ENCODE data around the gene MUCL3.

The MUCL3 gene

DNA sequence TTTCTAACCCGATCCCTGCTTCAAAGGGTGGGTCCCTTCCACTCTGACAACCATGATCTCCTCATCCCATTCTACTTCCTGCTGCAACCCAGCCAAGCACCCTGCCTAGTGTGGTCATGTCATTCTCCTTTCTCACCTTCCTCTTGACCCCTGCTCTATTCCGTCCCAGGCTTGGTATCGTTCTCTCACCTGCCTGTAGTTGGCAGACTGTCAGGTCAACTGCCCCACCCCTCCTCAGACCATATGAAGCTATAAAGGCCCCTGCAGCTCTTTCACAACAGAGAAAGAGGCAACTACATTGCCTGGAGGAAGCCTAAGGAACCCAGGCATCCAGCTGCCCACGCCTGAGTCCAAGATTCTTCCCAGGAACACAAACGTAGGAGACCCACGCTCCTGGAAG lies 42.7 kb downstream of the MUCL3 start, which contains the start of gene MUC21:
Gene MUC21, plus strand, starts transcription at position 280 of the 400 bp plus-strand sequence. CDS start 241 bp downstream, outside the sequence.
- no peaks in the 10 kb centered on the region for H3K27me3 ChIP-seq (ENCODE audit: insufficient read depth, poor library complexity, severe bottlenecking)
- no peak for TF ChIP-seq POLR2AphosphoS5 (IDR thresholded peaks at IDR 0.05; ENCODE audit: low read depth)
- TF ChIP-seq SPI1 (IDR thresholded peaks at IDR 0.05; ENCODE audit: borderline replicate concordance, low read depth): no peak
- TF ChIP-seq, protein P1, sequence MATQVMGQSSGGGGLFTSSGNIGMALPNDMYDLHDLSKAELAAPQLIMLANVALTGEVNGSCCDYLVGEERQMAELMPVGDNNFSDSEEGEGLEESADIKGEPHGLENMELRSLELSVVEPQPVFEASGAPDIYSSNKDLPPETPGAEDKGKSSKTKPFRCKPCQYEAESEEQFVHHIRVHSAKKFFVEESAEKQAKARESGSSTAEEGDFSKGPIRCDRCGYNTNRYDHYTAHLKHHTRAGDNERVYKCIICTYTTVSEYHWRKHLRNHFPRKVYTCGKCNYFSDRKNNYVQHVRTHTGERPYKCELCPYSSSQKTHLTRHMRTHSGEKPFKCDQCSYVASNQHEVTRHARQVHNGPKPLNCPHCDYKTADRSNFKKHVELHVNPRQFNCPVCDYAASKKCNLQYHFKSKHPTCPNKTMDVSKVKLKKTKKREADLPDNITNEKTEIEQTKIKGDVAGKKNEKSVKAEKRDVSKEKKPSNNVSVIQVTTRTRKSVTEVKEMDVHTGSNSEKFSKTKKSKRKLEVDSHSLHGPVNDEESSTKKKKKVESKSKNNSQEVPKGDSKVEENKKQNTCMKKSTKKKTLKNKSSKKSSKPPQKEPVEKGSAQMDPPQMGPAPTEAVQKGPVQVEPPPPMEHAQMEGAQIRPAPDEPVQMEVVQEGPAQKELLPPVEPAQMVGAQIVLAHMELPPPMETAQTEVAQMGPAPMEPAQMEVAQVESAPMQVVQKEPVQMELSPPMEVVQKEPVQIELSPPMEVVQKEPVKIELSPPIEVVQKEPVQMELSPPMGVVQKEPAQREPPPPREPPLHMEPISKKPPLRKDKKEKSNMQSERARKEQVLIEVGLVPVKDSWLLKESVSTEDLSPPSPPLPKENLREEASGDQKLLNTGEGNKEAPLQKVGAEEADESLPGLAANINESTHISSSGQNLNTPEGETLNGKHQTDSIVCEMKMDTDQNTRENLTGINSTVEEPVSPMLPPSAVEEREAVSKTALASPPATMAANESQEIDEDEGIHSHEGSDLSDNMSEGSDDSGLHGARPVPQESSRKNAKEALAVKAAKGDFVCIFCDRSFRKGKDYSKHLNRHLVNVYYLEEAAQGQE (IDR thresholded peaks at IDR 0.05; ENCODE audit: insufficient replicate concordance, low read depth): no peak
- TF ChIP-seq, protein P2, sequence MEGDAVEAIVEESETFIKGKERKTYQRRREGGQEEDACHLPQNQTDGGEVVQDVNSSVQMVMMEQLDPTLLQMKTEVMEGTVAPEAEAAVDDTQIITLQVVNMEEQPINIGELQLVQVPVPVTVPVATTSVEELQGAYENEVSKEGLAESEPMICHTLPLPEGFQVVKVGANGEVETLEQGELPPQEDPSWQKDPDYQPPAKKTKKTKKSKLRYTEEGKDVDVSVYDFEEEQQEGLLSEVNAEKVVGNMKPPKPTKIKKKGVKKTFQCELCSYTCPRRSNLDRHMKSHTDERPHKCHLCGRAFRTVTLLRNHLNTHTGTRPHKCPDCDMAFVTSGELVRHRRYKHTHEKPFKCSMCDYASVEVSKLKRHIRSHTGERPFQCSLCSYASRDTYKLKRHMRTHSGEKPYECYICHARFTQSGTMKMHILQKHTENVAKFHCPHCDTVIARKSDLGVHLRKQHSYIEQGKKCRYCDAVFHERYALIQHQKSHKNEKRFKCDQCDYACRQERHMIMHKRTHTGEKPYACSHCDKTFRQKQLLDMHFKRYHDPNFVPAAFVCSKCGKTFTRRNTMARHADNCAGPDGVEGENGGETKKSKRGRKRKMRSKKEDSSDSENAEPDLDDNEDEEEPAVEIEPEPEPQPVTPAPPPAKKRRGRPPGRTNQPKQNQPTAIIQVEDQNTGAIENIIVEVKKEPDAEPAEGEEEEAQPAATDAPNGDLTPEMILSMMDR (IDR thresholded peaks at IDR 0.05; ENCODE audit: insufficient read depth, low read length): no peak
- TF ChIP-seq GABPA (IDR thresholded peaks at IDR 0.05; ENCODE audit: low read depth): no peak
- no peak within 1 kb of the TSS for H3K4me3 ChIP-seq (replicated peaks; ENCODE audit: insufficient read depth, low read length)
- no peak within 1 kb of the TSS for H3K27ac ChIP-seq (replicated peaks)
- no peak for DNase-seq (ENCODE audit: low read depth in 1 of 2, low spot score in 1 of 2)

DNA sequence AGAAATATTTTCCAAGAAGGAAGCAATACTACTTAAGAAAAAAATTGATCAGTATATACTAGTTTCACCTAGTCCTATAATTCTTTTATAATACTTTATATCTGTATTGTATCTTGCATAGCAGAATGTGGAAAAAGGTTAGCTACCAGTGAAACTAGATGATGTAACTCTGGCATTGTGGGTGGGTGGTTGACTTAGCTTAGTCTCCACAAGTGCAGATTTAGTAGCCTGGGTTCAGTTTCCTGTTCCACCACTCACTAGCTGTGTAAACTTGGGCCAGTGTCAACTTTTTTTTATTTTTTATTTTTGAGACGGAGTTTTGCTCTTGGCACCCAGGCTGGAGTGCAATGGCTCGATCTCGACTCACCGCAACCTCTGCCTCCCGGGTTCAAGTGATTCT lies 44.7 kb downstream of the MUCL3 start:
- Histone ChIP-seq H3K27me3 (ENCODE audit: insufficient read depth, poor library complexity, severe bottlenecking) (no peaks in the 10 kb centered on the region), H3K27ac (replicated peaks) (no peak overlapping the region), H3K4me3 (replicated peaks; ENCODE audit: insufficient read depth, low read length) (no peak overlapping the region)
- no peak for DNase-seq (ENCODE audit: low read depth in 1 of 2, low spot score in 1 of 2)
- TF ChIP-seq SPI1 (IDR thresholded peaks at IDR 0.05; ENCODE audit: borderline replicate concordance, low read depth) (no peak), POLR2AphosphoS5 (IDR thresholded peaks at IDR 0.05; ENCODE audit: low read depth) (no peak), GABPA (IDR thresholded peaks at IDR 0.05; ENCODE audit: low read depth) (no peak)
- TF ChIP-seq, protein P1 (IDR thresholded peaks at IDR 0.05; ENCODE audit: insufficient replicate concordance, low read depth): no peak
- TF ChIP-seq, protein P2 (IDR thresholded peaks at IDR 0.05; ENCODE audit: insufficient read depth, low read length): no peak

DNA sequence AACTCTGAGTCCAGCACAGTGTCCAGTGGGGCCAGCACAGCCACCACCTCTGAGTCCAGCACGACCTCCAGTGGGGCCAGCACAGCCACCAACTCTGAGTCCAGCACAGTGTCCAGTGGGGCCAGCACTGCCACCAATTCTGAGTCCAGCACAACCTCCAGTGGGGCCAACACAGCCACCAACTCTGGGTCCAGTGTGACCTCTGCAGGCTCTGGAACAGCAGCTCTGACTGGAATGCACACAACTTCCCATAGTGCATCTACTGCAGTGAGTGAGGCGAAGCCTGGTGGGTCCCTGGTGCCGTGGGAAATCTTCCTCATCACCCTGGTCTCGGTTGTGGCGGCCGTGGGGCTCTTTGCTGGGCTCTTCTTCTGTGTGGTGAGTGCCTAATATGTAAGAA lies 46.5 kb downstream of the MUCL3 start:
- DNase-seq (ENCODE audit: low read depth in 1 of 2, low spot score in 1 of 2): no peak
- H3K4me3 ChIP-seq (replicated peaks; ENCODE audit: insufficient read depth, low read length): no peak overlapping the region
- H3K27ac ChIP-seq (replicated peaks): no peak overlapping the region
- no peaks in the 10 kb centered on the region for H3K27me3 ChIP-seq (ENCODE audit: insufficient read depth, poor library complexity, severe bottlenecking)
- TF ChIP-seq, protein P2 (IDR thresholded peaks at IDR 0.05; ENCODE audit: insufficient read depth, low read length): no peak
- TF ChIP-seq SPI1 (IDR thresholded peaks at IDR 0.05; ENCODE audit: borderline replicate concordance, low read depth) (no peak), GABPA (IDR thresholded peaks at IDR 0.05; ENCODE audit: low read depth) (no peak), POLR2AphosphoS5 (IDR thresholded peaks at IDR 0.05; ENCODE audit: low read depth) (no peak)
- TF ChIP-seq, protein P1 (IDR thresholded peaks at IDR 0.05; ENCODE audit: insufficient replicate concordance, low read depth): no peak

Data from HL-60 (cell line).